ENCODE results near the gene PAM.
"Not testable (repeated sequence)": the region's sequence is repeated elsewhere in the genome, so short reads cannot be mapped to it uniquely, and the experiment has no call there.

PAM gene

DNA sequence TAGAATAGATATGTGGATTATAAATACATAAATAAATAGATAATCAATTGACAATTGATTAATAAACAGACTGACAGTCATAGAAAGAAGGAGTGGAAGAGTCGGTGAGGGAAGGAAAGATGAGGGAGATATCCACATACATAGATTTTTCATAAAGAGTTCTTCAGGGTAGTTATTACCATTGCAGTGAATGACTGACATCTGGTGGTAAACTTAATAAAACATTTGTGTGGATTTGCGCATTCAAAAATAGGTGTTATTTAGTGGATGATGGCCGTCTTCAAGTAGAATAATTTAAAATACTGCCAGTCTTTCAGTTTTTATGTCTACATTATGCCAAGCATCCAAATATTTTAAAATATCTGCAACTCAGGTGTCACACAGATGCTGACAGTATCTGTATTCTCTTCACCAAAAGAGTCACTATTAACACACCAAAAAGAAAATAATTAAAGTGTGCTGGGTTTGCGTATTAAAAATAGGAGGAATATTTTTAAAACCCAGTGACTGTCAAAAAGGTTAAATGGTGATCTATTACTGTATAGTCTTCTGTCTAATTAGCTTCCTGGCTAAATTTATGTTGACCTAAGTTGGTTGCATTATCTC, 286.1 kb downstream of the PAM start:
- DNase-seq (ENCODE audit: low read depth): peak; percentile 34

DNA sequence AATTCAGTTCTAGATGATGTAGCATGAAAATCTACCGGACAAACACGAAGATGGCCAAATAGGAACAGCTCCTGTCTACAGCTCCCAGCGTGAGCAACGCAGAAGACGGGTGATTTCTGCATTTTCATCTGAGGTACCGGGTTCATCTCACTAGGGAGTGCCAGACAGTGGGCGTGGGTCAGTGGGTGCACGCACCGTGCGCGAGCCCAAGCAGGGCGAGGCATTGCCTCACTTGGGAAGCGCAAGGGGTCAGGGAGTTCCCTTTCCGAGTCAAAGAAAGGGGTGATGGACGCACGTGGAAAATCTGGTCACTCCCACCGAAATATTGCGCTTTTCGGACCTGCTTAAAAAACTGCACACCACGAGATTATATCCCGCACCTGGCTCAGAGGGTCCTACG, 291.6 kb downstream of the PAM start:
- DNase-seq (ENCODE audit: low read depth); H3K4me3 ChIP-seq (ENCODE audit: low read depth, low read length); in situ Hi-C loops (cut with HindIII; ENCODE audit: low sequenced_read_pairs): not testable (repeated sequence)

More for the DNA sequence above, 286.1 kb downstream of the PAM start:
- TF ChIP-seq, protein P1, sequence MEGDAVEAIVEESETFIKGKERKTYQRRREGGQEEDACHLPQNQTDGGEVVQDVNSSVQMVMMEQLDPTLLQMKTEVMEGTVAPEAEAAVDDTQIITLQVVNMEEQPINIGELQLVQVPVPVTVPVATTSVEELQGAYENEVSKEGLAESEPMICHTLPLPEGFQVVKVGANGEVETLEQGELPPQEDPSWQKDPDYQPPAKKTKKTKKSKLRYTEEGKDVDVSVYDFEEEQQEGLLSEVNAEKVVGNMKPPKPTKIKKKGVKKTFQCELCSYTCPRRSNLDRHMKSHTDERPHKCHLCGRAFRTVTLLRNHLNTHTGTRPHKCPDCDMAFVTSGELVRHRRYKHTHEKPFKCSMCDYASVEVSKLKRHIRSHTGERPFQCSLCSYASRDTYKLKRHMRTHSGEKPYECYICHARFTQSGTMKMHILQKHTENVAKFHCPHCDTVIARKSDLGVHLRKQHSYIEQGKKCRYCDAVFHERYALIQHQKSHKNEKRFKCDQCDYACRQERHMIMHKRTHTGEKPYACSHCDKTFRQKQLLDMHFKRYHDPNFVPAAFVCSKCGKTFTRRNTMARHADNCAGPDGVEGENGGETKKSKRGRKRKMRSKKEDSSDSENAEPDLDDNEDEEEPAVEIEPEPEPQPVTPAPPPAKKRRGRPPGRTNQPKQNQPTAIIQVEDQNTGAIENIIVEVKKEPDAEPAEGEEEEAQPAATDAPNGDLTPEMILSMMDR (IDR thresholded peaks at IDR 0.05; ENCODE audit: low read depth, low read length, missing control alignments): no peak
- in situ Hi-C loops (cut with HindIII; ENCODE audit: low sequenced_read_pairs): no loop called here
- no peak overlapping the region for H3K4me3 ChIP-seq (ENCODE audit: low read depth, low read length)

DNA sequence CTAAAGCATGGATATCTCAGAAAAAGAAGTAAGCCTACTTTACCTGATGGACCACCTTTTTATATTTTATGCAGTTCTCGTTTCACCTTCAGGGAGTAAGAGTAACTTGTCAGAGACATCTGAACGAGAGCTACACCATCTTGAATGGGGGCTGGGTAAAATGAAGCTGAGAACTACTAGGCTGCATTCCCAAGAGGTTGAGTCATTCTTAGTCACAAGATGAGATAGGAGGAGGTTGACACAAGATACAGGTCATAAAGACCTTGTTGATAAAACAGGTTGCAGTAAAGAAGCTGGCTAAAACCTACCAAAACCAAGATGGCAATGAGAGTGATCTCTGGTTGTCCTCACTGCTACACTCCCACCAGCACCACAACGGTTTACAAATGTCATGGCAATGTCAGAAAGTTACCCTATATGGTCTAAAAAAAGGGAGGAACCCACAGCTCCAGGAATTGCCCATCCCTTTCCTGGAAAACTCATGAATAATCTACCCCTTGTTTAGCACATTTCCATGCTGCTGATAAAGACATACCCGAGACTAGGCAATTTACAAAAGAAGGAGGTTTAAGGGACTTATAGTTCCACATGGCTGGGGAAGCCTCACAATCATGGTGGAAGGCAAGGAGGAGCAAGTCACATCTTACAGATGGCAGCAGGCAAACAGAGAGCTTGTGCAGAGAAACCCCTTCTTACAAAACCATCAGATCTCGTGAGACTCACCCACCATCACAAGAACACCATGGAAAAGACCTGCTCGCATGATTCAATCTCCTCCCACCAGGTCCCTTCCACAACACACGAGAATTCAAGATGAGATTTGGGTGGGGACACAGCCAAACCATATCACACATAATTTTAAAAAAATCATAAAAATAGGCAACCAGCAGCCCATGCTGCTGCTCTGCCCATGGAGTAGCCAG, 302.4 kb downstream of the PAM start:
- no peak overlapping the region for H3K4me3 ChIP-seq (ENCODE audit: low read depth, low read length)
- in situ Hi-C loops (cut with HindIII; ENCODE audit: low sequenced_read_pairs): no loop called here
- TF ChIP-seq, protein P1 (IDR thresholded peaks at IDR 0.05; ENCODE audit: low read depth, low read length, missing control alignments): no peak
- no peak for DNase-seq (ENCODE audit: low read depth)

DNA sequence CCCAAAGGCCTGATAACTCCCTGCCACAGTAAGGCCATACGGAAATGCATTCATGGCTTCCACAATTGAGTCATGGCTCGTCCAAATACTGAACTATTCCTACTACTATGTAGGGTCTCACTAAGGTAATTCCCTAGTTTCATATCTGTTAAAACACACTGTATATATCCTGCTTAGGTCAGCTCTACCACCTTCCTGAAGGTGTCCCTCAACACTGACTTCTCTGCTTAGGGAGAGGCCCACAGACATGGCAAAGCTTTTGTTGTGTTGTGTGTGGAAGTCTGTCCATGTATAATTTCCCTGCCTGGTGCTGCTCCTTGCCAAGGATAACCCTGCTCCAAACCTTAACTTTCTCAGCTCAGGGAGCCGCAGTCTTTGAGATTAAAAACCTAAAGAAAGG, 304.4 kb downstream of the PAM start:
- TF ChIP-seq, protein P1 (IDR thresholded peaks at IDR 0.05; ENCODE audit: low read depth, low read length, missing control alignments): no peak
- no peak overlapping the region for H3K4me3 ChIP-seq (ENCODE audit: low read depth, low read length)
- no peak for DNase-seq (ENCODE audit: low read depth)
- in situ Hi-C loops (cut with HindIII; ENCODE audit: low sequenced_read_pairs): no loop called here

DNA sequence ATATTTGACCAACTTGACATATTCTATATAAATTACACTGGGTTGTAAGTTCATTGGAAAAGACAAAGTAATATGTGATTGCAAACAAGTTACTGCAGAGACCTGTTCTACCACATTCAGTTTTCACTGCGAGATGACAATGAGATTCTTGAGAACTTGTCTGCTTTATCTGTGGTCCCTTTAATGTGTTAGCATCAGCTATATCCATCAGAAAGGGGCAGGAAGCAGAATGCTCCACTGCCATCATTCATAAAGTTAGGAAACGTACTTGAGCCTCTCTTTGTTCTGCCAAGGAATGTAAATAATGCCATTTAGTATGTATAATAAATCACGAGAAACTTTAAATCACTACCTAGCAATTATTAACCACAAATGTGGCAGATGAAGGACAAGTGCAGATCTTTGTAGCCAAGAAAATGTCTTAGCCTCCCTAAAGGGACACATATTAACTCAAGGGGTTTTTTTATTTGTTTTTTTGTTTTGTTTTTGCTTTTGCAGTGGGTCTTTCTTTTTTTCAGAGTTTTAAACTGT, 305.4 kb downstream of the PAM start:
- TF ChIP-seq, protein P1 (IDR thresholded peaks at IDR 0.05; ENCODE audit: low read depth, low read length, missing control alignments): no peak
- no peak overlapping the region for H3K4me3 ChIP-seq (ENCODE audit: low read depth, low read length)
- DNase-seq (ENCODE audit: low read depth): no peak
- in situ Hi-C loops (cut with HindIII; ENCODE audit: low sequenced_read_pairs): no loop called here

DNA sequence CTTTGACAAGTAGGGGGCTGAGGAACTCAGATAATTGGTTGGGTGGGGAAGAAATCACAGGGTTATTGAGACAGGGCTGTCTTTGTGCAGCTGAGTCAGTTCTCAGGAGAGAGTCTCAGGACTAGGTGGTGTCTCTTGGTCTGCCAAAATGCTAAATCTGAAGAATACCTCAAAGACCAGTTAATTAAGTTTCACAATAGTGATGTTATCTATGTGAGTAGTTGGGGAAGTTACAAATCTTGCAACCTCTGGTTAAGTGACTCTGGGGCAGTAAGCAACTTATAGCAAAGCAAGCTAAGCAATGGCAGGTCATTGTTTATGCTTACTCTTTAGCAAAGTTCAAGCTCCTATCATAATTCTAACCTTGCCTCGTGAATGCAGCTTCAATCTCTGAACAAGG, 311.2 kb downstream of the PAM start:
- no peak for DNase-seq (ENCODE audit: low read depth)
- in situ Hi-C loops (cut with HindIII; ENCODE audit: low sequenced_read_pairs): no loop called here
- TF ChIP-seq, protein P1 (IDR thresholded peaks at IDR 0.05; ENCODE audit: low read depth, low read length, missing control alignments): no peak
- H3K4me3 ChIP-seq (ENCODE audit: low read depth, low read length): no peak overlapping the region

DNA sequence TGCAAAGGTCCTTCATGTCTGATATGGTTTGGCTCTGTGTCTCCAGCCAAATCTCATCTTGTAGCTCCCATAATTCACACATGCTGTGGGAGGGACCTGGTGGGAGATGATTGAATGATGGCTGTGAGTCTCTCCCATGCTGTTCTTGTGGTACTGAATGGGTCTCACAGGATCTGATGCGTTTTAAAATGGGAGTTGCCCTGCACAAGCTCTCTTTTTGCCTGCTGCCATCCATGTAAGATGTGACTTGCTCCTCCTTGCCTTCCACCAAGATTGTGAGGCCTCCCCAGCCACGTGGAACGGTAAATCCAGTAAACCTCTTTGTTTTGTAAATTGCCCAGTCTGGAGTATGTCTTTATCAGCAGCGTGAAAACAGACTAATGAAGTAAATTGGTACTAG, 318.4 kb downstream of the PAM start:
- in situ Hi-C loops (cut with HindIII; ENCODE audit: low sequenced_read_pairs); H3K4me3 ChIP-seq (ENCODE audit: low read depth, low read length); DNase-seq (ENCODE audit: low read depth): not testable (repeated sequence)

All from astrocyte of the cerebellum (primary cell).